Activated gamma-delta T cell (primary cell): ENCODE results near the gene BBS10.
"Not testable (repeated sequence)": the region's sequence is repeated elsewhere in the genome, so short reads cannot be mapped to it uniquely, and the experiment has no call there.

ENCODE experiments used
- DNase-seq: peaks from one replicate; lab custom pipeline; 2025; lab: John Stamatoyannopoulos, UW

The BBS10 gene

DNA sequence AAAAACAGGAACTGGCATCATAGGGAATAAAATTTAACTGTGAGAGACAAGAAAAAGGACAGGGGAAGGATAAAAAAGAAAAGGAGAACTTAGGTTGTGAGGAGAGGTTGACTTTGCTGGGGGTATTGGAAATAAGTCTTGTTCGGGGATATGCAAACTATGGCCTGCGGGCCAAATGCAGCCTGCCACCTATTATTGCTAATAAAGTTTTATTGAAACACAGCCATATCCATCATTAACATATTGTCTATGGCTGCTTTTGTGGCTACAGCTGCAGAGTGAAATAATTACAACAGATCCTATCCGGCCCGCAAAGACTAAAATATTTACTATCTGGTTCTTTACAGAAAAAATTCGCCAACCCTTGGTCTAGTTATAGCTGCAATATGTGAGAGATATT lies 18.6 kb downstream of the BBS10 start:
- DNase-seq: no peak

GRCh38 chr12:76329159-76329558 lies 19.1 kb downstream of the BBS10 start:
- no peak for DNase-seq

- not testable (repeated sequence) for DNase-seq
Measured at GRCh38 chr12:76319595-76320319, 28.5 kb downstream of the BBS10 start.

GRCh38 chr12:76318773-76319594 lies 29.2 kb downstream of the BBS10 start:
- no peak for DNase-seq

DNA sequence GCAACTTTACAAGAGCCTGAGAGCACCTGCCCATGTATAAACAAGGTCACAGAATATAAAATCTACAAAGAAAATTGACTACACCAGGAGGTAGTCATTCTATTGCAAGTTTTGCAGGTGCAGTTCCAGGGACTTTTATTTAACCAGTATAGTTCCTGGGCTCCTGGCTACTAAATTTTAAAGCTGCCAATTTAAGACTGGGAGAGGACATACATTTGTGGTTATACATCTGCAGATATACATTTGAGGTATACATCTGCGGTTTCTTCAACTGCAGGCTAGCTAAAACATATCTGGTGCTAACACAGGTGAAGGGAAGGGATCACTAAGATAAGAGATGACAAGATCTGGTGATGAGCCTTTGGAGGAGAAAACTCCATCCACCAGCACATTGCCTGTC lies 30.2 kb downstream of the BBS10 start:
- DNase-seq: no peak

DNA sequence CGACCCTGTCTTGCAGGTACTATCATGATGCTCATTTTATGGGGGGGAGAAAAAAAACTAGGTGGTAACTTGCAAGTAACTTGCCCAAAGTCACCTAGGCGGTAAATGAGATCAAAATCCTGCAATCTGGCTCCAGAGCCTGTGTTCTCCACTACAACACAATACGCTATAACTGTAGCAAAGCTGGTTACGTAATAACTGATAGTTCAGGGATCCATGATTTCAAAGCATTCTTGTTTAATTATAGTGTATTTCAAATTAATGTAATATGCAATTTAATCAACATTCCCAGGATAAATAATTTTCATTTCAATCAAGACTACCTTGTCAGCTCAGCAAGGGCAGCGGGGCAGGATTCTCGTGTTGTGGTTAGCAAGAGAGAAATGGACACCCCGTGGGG lies 31.7 kb downstream of the BBS10 start:
- DNase-seq: no peak

DNA sequence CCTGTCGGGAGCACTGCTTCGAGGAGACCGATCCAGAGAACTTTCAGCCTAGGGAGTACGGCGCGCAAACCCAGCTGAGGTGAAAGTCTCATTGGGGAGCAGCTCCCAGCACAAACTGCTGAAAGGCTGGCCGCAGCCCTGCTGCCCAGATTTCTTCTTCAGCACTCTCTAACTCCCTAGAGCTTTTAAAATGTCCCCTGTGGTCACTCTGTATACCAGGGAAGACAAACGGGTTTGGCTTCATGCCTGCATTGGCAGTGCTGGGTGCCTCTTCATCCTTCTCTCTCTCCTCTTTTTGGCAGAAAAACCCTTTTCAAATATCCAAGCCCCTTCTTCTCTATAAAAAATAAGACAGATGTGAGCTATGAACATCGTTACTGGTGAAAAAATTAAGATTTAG lies 34.9 kb downstream of the BBS10 start:
- DNase-seq: no peak

DNA sequence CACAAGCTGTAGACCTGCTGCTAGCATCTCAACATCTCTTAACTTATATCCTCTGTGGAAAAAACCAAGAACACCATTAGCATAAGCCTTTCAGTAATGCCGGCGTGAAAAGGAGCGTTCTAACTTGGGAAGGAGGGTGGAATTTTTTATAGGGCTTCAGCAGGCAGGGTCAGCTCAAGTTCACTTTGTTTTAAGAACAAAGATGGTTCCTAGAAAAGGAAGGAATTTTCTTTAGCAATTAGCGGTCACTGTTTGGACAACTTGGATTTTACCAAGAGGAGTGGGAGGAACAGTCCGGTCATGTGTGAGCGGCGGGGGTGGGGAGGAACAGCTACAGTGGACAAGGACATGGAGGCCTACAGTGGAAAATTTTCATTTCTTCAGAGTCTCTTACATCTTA lies 35.9 kb downstream of the BBS10 start:
- no peak for DNase-seq

DNA sequence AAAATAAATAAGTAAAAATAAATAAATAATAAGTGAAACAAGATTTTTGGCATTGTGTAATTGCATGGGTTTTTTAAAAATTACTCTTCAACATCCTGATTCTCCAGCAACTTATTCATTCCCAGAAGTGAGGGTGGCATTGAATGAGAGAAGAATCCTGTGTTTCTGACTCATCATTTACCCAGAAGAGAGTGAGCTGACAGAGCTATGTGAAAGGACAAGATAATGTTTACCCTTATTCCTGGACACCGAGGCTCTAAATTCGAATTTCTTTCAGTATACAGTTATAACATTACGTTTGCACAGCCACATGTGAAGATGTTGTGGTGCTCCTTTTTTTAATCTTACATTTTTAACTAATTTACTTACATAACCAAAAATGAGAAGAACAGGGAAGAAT lies 36.4 kb downstream of the BBS10 start:
- no peak for DNase-seq

DNA sequence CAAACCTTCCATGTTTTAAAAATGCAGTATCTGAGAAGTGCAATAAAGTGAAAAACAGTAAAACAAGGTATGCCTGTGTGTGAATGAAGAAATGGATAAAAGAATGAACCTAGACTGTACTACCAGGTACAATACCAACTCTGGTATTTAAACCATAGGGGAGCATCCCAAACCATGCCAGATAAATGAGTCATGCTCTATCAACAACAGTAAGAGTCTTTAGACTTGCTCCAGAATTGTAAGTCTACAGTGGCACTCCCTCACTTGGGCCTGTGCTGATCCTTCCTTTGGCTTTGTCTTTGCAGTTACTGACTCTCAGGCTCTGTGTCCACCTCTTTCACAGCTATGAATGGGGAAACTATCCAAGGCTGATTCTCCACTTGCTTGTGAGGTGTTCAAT lies 38.1 kb downstream of the BBS10 start:
- DNase-seq: no peak

GRCh38 chr12:76308866-76309265 lies 39.3 kb downstream of the BBS10 start:
- DNase-seq: no peak

DNA sequence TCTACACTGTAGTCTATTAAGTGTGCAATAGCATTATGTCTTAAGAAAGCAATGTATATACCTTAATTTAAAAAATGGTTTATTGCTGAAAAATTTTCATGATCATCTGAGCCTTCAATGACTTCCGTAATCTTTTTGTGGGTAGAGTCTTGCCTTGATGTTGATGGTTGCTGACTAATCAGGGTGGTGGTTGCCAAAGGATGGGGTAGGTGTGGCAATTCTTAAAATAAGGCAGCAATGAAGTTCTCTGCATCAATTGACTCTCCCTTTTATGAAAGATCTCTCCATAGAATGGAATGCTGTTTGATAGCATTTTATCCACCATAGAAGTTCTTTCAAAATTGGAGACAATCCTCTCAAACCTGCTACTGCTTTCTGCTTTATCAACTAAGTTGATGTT lies 41.1 kb downstream of the BBS10 start:
- no peak for DNase-seq

GRCh38 chr12:76303989-76304460 lies 44.2 kb downstream of the BBS10 start:
- no peak for DNase-seq

GRCh38 chr12:76303365-76303764 lies 44.9 kb downstream of the BBS10 start:
- no peak for DNase-seq

- DNase-seq: no peak
Measured at GRCh38 chr12:76300297-76300665, 47.9 kb downstream of the BBS10 start.

- no peak for DNase-seq
Measured at GRCh38 chr12:76299536-76300296, 48.5 kb downstream of the BBS10 start.
